MM.1S (cell line): ENCODE results near the gene ZFAND6.

Experiments
- DNase-seq: peaks from one replicate; pipeline ENCODE4 v3.0.0-alpha.2; 2015
- H2AFZ ChIP-seq: fragments of 300-600 bp; sonication (generic); 2 replicates; pipeline ENCODE4 v1.6.0; 2016; ENCODE audit warnings: antibody characterized with exemption, low read length
- H3F3A ChIP-seq: fragments of 300-600 bp; sonication (generic); 2 replicates; pipeline ENCODE4 v1.6.1; 2016; ENCODE audit warnings: mild to moderate bottlenecking, antibody characterized with exemption, low read length, moderate library complexity, mixed read lengths; ENCODE audit not compliant: insufficient read depth
- H3K27ac ChIP-seq: fragments of 300-600 bp; sonication (generic); 2 replicates; pipeline ENCODE4 v1.5.1; 2016; ENCODE audit warnings: mild to moderate bottlenecking, low read length
- H3K27me3 ChIP-seq: fragments of 300-600 bp; sonication (generic); replicated peaks from 2 replicates; pipeline ENCODE4 v1.6.0; 2016; ENCODE audit warnings: low read length; ENCODE audit not compliant: insufficient read depth
- H3K36me3 ChIP-seq: fragments of 300-600 bp; sonication (generic); replicated peaks from 2 replicates; pipeline ENCODE4 v1.6.1; 2016; ENCODE audit warnings: mild to moderate bottlenecking, low read length, mixed read lengths; ENCODE audit not compliant: insufficient read depth
- H3K4me1 ChIP-seq: fragments of 300-600 bp; sonication (generic); 2 replicates; pipeline ENCODE4 v1.6.1; 2016; ENCODE audit warnings: low read length, mixed read lengths
- H3K4me2 ChIP-seq: fragments of 300-600 bp; sonication (generic); 2 replicates; pipeline ENCODE4 v1.6.0; 2016; ENCODE audit warnings: low read depth, low read length
- H3K4me3 ChIP-seq: fragments of 300-600 bp; sonication (generic); 2 replicates; pipeline ENCODE4 v1.5.1; 2016; ENCODE audit warnings: low read length, mixed read lengths
- H3K79me2 ChIP-seq: fragments of 300-600 bp; sonication (generic); 2 replicates; pipeline ENCODE4 v1.6.1; 2016; ENCODE audit warnings: mixed run types, low read length, mixed read lengths
- H3K9ac ChIP-seq: fragments of 300-600 bp; sonication (generic); 2 replicates; pipeline ENCODE4 v1.6.1; 2016; ENCODE audit warnings: low read length, mixed read lengths
- H3K9me2 ChIP-seq: fragments of 300-600 bp; sonication (generic); replicated peaks from 2 replicates; pipeline ENCODE4 v1.6.1; 2016; ENCODE audit warnings: mild to moderate bottlenecking, low read length, mixed read lengths; ENCODE audit not compliant: insufficient read depth
- H3K9me3 ChIP-seq: fragments of 300-600 bp; sonication (generic); replicated peaks from 2 replicates; pipeline ENCODE4 v1.6.1; 2016; ENCODE audit warnings: mild to moderate bottlenecking, low read length, mixed read lengths; ENCODE audit not compliant: insufficient read depth
- H4K20me1 ChIP-seq: fragments of 300-600 bp; sonication (generic); 2 replicates; pipeline ENCODE4 v1.6.1; 2016; ENCODE audit warnings: mild to moderate bottlenecking, low read length, moderate library complexity, mixed read lengths; ENCODE audit not compliant: insufficient read depth
- EZH2 ChIP-seq: fragments of 300-600 bp; sonication (generic); optimal IDR thresholded peaks from 2 replicates; pipeline ENCODE3; 2017; ENCODE audit warnings: low read depth, mild to moderate bottlenecking, antibody characterized with exemption, low read length, mixed read lengths
- EZH2phosphoT487 ChIP-seq: fragments of 300-600 bp; sonication (generic); IDR thresholded peaks from 2 replicates; pipeline ENCODE4 v1.6.1; 2018; ENCODE audit warnings: antibody characterized with exemption, low read length
- TF ChIP-seq, protein P1 (sequence below): fragments of 300-600 bp; sonication (generic); IDR thresholded peaks from 2 replicates; pipeline ENCODE4 v1.5.1; 2016; ENCODE audit warnings: antibody characterized with exemption, low read length, mixed read lengths

ZFAND6 gene

DNA sequence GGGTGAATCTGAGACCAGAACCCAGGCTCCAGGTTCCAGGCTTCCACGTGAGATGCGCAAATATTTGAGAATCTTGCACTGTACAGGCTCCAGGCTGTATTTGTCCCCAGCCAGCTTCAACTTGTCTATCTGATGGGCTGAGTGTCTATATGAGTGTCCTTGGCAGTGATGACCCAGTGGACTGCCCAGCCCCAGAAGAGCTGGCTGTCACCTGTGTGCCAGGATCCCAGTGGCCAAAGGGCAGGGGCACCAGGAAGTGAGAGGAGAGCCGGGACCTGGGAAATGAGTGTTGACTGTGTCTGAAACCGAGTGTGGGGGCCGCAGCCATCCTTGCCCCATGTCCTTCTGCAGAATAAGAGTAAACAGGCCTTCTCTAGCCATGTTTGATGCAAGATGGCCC lies 103.7 kb downstream of the ZFAND6 start:
- no peak for DNase-seq
- no peaks in the 10 kb centered on the region for H3K9me3 ChIP-seq
- no peaks in the 10 kb centered on the region for H3K36me3 ChIP-seq
- TF ChIP-seq, protein P1, sequence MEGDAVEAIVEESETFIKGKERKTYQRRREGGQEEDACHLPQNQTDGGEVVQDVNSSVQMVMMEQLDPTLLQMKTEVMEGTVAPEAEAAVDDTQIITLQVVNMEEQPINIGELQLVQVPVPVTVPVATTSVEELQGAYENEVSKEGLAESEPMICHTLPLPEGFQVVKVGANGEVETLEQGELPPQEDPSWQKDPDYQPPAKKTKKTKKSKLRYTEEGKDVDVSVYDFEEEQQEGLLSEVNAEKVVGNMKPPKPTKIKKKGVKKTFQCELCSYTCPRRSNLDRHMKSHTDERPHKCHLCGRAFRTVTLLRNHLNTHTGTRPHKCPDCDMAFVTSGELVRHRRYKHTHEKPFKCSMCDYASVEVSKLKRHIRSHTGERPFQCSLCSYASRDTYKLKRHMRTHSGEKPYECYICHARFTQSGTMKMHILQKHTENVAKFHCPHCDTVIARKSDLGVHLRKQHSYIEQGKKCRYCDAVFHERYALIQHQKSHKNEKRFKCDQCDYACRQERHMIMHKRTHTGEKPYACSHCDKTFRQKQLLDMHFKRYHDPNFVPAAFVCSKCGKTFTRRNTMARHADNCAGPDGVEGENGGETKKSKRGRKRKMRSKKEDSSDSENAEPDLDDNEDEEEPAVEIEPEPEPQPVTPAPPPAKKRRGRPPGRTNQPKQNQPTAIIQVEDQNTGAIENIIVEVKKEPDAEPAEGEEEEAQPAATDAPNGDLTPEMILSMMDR: no peak
- TF ChIP-seq EZH2 (no peak), EZH2phosphoT487 (no peak)
- H3K27ac ChIP-seq: no peak overlapping the region
- no peak overlapping the region for H3K4me2 ChIP-seq
- no peaks in the 10 kb centered on the region for H3K79me2 ChIP-seq
- H4K20me1 ChIP-seq: no peaks in the 10 kb centered on the region
- peaks cover 10% of the 10 kb centered on the region; the same call in 1 of the 2 replicates for H3F3A ChIP-seq
- no peak overlapping the region for H3K4me3 ChIP-seq
- no peak overlapping the region for H2AFZ ChIP-seq
- no peaks in the 10 kb centered on the region for H3K27me3 ChIP-seq
- peaks cover 20% of the 10 kb centered on the region for H3K4me1 ChIP-seq
- no peaks in the 10 kb centered on the region for H3K9me2 ChIP-seq
- no peak overlapping the region for H3K9ac ChIP-seq

DNA sequence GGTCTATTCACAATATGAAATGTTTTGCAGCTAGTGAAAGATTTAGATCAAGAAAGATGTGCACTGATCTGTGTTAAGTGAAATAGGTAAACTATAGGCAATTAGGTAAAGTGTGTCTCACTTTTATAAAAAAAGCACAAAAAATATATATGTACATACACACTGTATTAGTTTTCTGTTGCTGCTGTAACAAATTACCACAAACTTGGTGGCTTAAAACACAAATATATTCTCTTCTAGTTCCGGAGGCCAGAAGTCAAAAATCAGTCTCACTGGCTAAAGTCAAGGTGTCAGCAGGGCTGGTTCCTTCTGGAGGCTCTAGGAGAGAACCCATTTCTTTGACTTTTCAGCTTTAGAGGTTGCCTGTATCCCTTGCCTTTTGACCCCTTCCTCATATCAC lies 104.4 kb downstream of the ZFAND6 start:
- H3K27ac ChIP-seq: no peak overlapping the region
- H3K4me1 ChIP-seq: peaks cover 20% of the 10 kb centered on the region
- H3K79me2 ChIP-seq: no peaks in the 10 kb centered on the region
- TF ChIP-seq EZH2: no peak
- no peak for TF ChIP-seq EZH2phosphoT487
- TF ChIP-seq, protein P1: no peak
- H3K9me2 ChIP-seq: no peaks in the 10 kb centered on the region
- H2AFZ ChIP-seq: no peak overlapping the region
- H3K9ac ChIP-seq: no peak overlapping the region
- H3K4me2 ChIP-seq: no peak overlapping the region
- H3K36me3 ChIP-seq: no peaks in the 10 kb centered on the region
- H3F3A ChIP-seq: peaks cover 10% of the 10 kb centered on the region; the same call in 1 of the 2 replicates
- DNase-seq: no peak
- no peaks in the 10 kb centered on the region for H4K20me1 ChIP-seq
- H3K27me3 ChIP-seq: no peaks in the 10 kb centered on the region
- no peak overlapping the region for H3K4me3 ChIP-seq
- no peaks in the 10 kb centered on the region for H3K9me3 ChIP-seq

DNA sequence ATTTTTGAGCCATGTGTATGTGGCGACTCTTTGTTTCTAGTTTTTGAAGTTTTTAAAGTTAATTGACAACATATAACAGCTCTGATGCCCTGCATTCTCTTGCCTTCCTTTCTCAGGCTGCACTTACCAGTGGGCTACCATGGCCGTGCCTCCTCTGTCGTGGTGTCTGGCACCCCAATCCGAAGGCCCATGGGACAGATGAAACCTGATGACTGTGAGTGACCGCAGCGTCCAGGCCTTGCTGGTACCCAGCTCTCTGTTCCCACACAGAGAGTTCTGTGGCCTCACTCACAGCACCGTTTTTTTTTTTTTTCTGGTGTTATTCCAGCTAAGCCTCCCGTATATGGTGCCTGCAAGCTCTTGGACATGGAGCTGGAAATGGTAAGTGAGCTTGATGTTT lies 108.5 kb downstream of the ZFAND6 start:
- Histone ChIP-seq H3K4me1 (no peaks in the 10 kb centered on the region), H3K36me3 (no peaks in the 10 kb centered on the region), H3K27ac (no peak overlapping the region), H3F3A (no peaks in the 10 kb centered on the region), H3K27me3 (no peaks in the 10 kb centered on the region), H3K9ac (no peak overlapping the region), H2AFZ (no peak overlapping the region), H3K9me2 (no peaks in the 10 kb centered on the region), H3K4me2 (no peak overlapping the region), H3K79me2 (no peaks in the 10 kb centered on the region), H3K9me3 (no peaks in the 10 kb centered on the region), H3K4me3 (no peak overlapping the region), H4K20me1 (no peaks in the 10 kb centered on the region)
- no peak for TF ChIP-seq EZH2phosphoT487
- TF ChIP-seq, protein P1: no peak
- no peak for TF ChIP-seq EZH2
- DNase-seq: no peak
